Progenitor cell of endocrine pancreas (in vitro differentiated cells): Measurements from ENCODE around the gene SLC25A15. TPM values are rescaled to one million over a fixed set of nuclear protein-coding genes. Genes with fewer than 3 reads are reported as not detected.
"Not testable (repeated sequence)": the region's sequence is repeated elsewhere in the genome, so short reads cannot be mapped to it uniquely, and the experiment has no call there.

Source experiments
- DNase-seq: peaks from one replicate; pipeline ENCODE4 v3.0.0; 2021; ENCODE audit warnings: low spot score; ENCODE audit not compliant: unreplicated experiment
- H3K27ac Mint-ChIP-seq: 2 replicates; pipeline ENCODE4 v1.8.0; 2021; ENCODE audit warnings: mild to moderate bottlenecking, moderate library complexity, mixed read lengths
- H3K27me3 Mint-ChIP-seq: 2 replicates; pipeline ENCODE4 v1.8.0; 2021; ENCODE audit warnings: mixed read lengths
- H3K36me3 Mint-ChIP-seq: 2 replicates; pipeline ENCODE4 v1.8.0; 2022; ENCODE audit warnings: mixed read lengths; ENCODE audit not compliant: insufficient read depth
- H3K4me1 Mint-ChIP-seq: 2 replicates; pipeline ENCODE4 v1.8.0; 2021; ENCODE audit warnings: low read depth, mixed read lengths
- H3K4me3 Mint-ChIP-seq: 2 replicates; pipeline ENCODE4 v1.8.0; 2021; ENCODE audit warnings: low read depth, mild to moderate bottlenecking, moderate library complexity, mixed read lengths
- H3K9me3 Mint-ChIP-seq: 2 replicates; pipeline ENCODE4 v1.8.0; 2021; ENCODE audit warnings: low read depth, mixed read lengths
- CTCF ChIP-seq: fragments of 200-600 bp; sonication (generic); IDR thresholded peaks from one replicate; pipeline ENCODE4 v1.5.0; 2021; ENCODE audit warnings: antibody characterized with exemption, mild to moderate bottlenecking; ENCODE audit not compliant: unreplicated experiment
- microRNA-seq: library from miRNA; unstranded; fragments of <30 nt; microRNA quantifications from one replicate; pipeline ENCODE4 v1.1.0, GENCODE V29; 2020; ENCODE audit warnings: borderline number of aligned reads; ENCODE audit not compliant: unreplicated experiment
- total RNA-seq: library from RNA; stranded (reverse); gene quantifications from 2 replicates; pipeline ENCODE4 v1.2.1, GENCODE V29; 2021

SLC25A15 gene
- total RNA-seq, 1 donor from 2014 or later: 16.3 TPM

- no peak overlapping the region for H3K4me3 Mint-ChIP-seq
- H3K27ac Mint-ChIP-seq: no peak overlapping the region
- peaks cover 19% of the 10 kb centered on the region for H3K9me3 Mint-ChIP-seq
- peaks cover 44% of the 10 kb centered on the region for H3K36me3 Mint-ChIP-seq
- H3K4me1 Mint-ChIP-seq: no peaks in the 10 kb centered on the region
- peak; percentile 44 for TF ChIP-seq CTCF
- DNase-seq: no peak
- no peaks in the 10 kb centered on the region for H3K27me3 Mint-ChIP-seq
Observed at GRCh38 chr13:40813667-40814454, 24.4 kb downstream of the SLC25A15 start.

GRCh38 chr13:40814803-40815202, 25.4 kb downstream of the SLC25A15 start:
- Mint-ChIP-seq H3K27ac (no peak overlapping the region), H3K9me3 (peaks cover 19% of the 10 kb centered on the region), H3K27me3 (no peaks in the 10 kb centered on the region), H3K4me3 (no peak overlapping the region), H3K4me1 (no peaks in the 10 kb centered on the region), H3K36me3 (peaks cover 40% of the 10 kb centered on the region)
- no peak for DNase-seq
- TF ChIP-seq CTCF: no peak

- no peak for TF ChIP-seq CTCF
- H3K4me1 Mint-ChIP-seq: no peaks in the 10 kb centered on the region
Observed at GRCh38 chr13:40818926-40819325, 29.5 kb downstream of the SLC25A15 start.

GRCh38 chr13:40819797-40820315, 30.4 kb downstream of the SLC25A15 start:
- H3K4me1 Mint-ChIP-seq: no peaks in the 10 kb centered on the region
- peaks cover 19% of the 10 kb centered on the region for H3K36me3 Mint-ChIP-seq
- no peak for TF ChIP-seq CTCF
- peaks cover 19% of the 10 kb centered on the region for H3K9me3 Mint-ChIP-seq
- H3K27ac Mint-ChIP-seq: no peak overlapping the region
- no peak for DNase-seq
- H3K4me3 Mint-ChIP-seq: no peak overlapping the region
- no peaks in the 10 kb centered on the region for H3K27me3 Mint-ChIP-seq

More at GRCh38 chr13:40818926-40819325, 29.5 kb downstream of the SLC25A15 start:
- no peak overlapping the region for H3K27ac Mint-ChIP-seq
- H3K27me3 Mint-ChIP-seq: no peaks in the 10 kb centered on the region
- DNase-seq: no peak
- H3K4me3 Mint-ChIP-seq: no peak overlapping the region
- peaks cover 19% of the 10 kb centered on the region for H3K9me3 Mint-ChIP-seq
- peaks cover 27% of the 10 kb centered on the region for H3K36me3 Mint-ChIP-seq

GRCh38 chr13:40839725-40840124, 50.3 kb downstream of the SLC25A15 start:
- H3K36me3 Mint-ChIP-seq: peaks cover 12% of the 10 kb centered on the region
- not testable (repeated sequence) for H3K4me1 Mint-ChIP-seq, DNase-seq, H3K27me3 Mint-ChIP-seq, H3K27ac Mint-ChIP-seq, H3K4me3 Mint-ChIP-seq
- peaks cover 11% of the 10 kb centered on the region for H3K9me3 Mint-ChIP-seq

- H3K4me3 Mint-ChIP-seq, H3K4me1 Mint-ChIP-seq, H3K27ac Mint-ChIP-seq, H3K27me3 Mint-ChIP-seq, DNase-seq: not testable (repeated sequence)
- peaks cover 11% of the 10 kb centered on the region for H3K9me3 Mint-ChIP-seq
- H3K36me3 Mint-ChIP-seq: peaks cover 13% of the 10 kb centered on the region
Observed at GRCh38 chr13:40840955-40841354, 51.5 kb downstream of the SLC25A15 start.

Small RNAs within 50 kb of the gene (microRNA-seq; reads per million reads assigned to microRNA genes)
- not detected for gene MIR621

Other genes with a start within 250 kb of the SLC25A15 start
- gene FOXO1, start 123.0 kb upstream of the SLC25A15 start, total RNA-seq: 15.7 TPM in 2 replicates
- gene MRPS31, start 18.4 kb upstream of the SLC25A15 start, total RNA-seq: 38.7 and 39.5 TPM in 2 replicates
- 87.7 and 89.7 TPM in 2 replicates for gene ELF1, start 229.7 kb downstream of the SLC25A15 start, total RNA-seq